Renal cortex interstitium (tissue), 11 donors: ENCODE data around the gene CAMK1D. TPM values are rescaled to one million over a fixed set of nuclear protein-coding genes. Genes with fewer than 3 reads are reported as not detected.
"Not testable (repeated sequence)": the region's sequence is repeated elsewhere in the genome, so short reads cannot be mapped to it uniquely, and the experiment has no call there.

Source experiments
- DNase-seq, 11 donors: peaks; one replicate each; pipeline ENCODE4 v3.0.0-alpha.2; 2013; ENCODE audit warnings: low read depth in 9 of 11, low spot score in 4 of 11; ENCODE audit errors: extremely low read depth in 1 of 11
- polyA plus RNA-seq, 3 donors: library from polyadenylated mRNA; unstranded; fragments of 120-200 nt; gene quantifications; one replicate each; pipeline ENCODE4 v1.2.1, GENCODE V29; 2013; ENCODE audit not compliant: insufficient read length in 3 of 3

CAMK1D gene
- polyA plus RNA-seq, 3 donors = 10.5 to 13.0 (median 10.8) TPM

DNA sequence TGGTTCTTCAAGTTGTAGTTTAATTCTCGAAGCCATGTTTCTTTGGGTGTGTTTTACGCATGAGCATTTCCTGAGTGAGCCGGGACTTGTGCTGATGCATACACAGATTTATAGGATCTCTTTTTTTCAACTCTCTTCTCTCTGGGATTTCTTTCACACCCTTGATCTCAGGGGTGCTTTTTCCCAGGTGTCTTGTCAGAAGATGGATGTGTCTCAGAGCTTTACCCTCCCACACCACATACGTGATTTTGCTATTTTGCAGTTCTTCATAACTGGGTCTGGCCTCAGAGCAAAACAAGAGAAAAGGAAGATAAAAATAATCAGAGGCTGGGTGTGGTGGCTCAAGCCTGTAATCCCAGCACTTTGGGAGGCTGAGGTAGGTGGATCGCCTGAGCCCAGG, 177.0 kb downstream of the CAMK1D start:
- no peak for DNase-seq

- DNase-seq = no peak
These were observed 180.6 kb downstream of the CAMK1D start for GRCh38 chr10:12529976-12530375.

- DNase-seq = no peak
These were observed 182.2 kb downstream of the CAMK1D start for GRCh38 chr10:12531305-12532220.

- DNase-seq = no peak
These were observed 183.8 kb downstream of the CAMK1D start for GRCh38 chr10:12533151-12533550.

GRCh38 chr10:12533723-12534122, 184.4 kb downstream of the CAMK1D start:
- DNase-seq = no peak

DNA sequence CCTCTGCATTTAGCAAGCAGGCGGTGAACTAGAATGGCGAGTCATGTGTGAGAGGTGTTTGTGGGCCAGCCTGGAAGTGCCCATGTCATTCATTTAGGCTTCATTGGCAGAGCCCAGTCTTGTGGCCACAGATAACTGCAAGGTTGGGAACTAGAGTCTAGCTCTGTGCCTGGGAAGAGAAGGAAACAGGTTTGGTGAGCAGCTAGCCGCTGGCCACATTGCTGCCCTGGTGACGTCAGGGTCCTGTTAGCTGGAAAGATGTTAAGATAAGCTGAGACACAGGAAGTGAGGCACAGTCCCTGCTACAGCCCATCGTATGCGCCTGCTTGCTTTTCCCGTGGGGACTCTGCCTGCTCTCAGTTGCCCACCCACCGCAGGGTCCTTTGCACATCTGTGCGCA, 185.5 kb downstream of the CAMK1D start:
- DNase-seq = no peak

DNA sequence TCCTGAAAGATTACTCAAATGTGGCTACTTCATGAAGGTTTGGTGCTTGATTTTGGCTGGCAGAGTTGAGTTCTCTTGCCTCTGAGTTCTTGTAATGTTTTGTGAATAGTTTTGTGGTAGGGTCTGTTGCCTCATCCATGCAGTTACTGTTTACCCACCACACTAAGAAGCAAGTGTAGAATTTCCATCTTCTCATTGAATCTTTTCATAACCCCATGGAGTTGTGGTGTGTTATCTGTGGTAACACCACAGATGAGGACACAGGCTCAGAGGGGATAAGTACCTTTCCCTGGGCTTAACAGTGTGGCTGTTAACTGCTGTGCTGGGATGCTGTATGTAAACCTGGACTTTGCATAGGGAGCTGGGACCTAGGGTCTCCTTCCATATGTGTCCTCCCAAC, 186.3 kb downstream of the CAMK1D start:
- DNase-seq = no peak

DNA sequence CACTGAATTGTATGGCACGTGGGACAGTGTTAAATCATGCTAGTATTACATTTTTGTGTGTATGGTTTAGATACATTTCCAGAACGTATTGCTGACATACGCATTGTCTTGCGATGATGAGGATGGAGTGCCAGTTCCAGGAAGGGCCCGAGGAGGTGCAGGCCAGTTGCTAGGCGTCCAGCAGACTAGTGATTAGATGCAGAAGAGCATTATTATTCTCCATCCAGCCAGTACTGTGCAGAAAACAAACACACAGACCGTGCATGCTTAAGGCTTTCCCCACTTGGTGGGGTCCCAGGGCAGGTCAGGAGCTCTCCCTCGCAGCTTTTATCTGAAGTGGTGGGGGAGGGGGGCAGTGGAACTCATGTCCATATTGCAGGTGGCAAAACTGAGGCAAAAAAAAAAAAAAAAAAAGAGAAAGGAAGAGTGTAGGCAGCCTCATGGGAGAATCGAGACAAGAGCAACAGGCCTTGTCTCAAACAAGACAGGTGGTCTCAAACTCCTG, 189.2 kb downstream of the CAMK1D start:
- DNase-seq = no peak

DNA sequence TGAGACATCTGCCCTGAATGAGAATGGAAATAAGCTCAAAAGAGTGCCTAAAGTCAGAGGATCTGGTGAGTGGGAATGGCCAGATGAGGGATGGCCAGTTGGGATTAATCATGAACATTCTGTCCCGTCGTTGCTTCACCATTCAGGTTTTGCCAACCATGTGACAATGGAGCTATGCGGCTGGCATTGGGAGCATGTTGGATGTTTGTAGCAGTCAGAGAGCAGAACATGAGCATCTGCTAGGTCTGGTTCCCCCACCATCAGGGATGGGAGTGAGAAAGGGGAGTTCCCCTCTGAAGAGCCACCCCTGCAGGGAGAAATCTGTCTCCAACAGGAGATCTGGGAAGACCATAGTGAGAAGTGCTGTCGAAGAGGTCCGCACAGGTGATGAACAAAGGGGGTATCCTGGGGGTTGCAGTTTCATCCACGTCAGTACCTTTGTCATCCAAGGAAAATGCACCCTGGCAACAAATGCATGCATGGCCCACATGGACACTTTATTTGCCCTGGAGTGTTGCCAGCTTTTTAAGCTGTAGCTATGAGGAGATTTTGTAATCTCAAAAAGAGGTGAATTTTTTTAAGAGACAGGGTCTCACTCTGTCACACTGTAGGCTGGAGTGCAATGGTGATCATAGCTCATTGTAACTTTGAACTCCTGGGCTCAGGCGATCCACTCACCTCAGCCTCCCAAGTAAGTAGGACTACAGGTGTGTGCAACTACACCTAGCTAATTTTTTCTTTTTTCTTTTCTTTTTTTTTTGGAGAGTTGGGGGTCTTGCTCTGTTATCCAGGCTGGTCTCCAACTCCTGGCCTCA, 190.2 kb downstream of the CAMK1D start:
- DNase-seq = no peak

GRCh38 chr10:12540341-12540781, 191.0 kb downstream of the CAMK1D start:
- peak in 1 of 11 donors; percentile 11 for DNase-seq

- no peak for DNase-seq
These were observed 192.2 kb downstream of the CAMK1D start for GRCh38 chr10:12541446-12542067.

- DNase-seq = no peak
These were observed 192.9 kb downstream of the CAMK1D start for GRCh38 chr10:12542133-12542670.

GRCh38 chr10:12543589-12543988, 194.2 kb downstream of the CAMK1D start:
- DNase-seq = no peak

DNA sequence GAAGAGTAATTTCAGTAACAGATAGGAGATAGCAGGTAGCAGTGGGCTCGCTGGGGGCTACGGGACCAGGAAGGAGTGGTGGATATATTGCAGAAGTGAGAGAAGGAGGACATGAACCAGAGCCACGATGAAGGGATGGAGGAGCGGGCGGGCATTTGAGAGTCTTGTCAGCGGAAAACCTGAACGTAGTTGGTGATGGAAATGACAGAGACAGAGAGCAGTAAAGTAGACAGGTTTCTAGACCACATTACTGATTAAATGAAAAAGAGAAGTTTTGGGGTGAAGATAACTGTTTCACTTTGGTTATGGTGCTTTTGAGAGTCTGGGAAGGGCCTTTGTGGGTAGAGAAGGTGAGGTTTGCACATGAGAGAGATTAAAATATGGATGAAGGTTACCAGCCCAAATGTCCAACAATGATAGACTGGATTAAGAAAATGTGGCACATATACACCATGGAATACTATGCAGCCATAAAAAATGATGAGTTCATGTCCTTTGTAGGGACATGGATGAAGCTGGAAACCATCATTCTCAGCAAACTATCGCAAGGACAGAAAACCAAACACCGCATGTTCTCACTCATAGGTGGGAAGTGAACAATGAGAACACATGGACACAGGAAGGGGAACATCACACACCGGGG, 196.9 kb downstream of the CAMK1D start:
- not testable (repeated sequence) for DNase-seq

GRCh38 chr10:12547301-12547771, 198.0 kb downstream of the CAMK1D start:
- DNase-seq = no peak

DNA sequence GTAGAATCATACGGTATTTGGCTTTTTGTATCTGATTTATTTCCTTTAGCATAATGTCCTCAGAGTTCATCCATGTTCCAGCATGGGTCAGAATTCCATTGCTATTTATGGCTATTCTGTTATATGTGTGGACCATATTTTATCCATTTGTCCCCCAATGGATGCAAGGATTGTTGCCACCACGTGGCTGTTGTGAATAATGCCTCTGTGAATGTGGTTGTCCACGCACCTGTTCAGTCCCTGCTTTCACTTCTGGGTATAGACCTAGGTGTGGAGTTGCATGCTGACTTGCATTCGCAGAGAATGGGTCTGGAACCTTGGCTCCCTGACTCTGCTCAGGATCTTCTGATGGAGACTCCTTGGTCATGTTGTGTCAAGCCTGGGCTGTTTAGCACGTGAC, 199.9 kb downstream of the CAMK1D start:
- no peak for DNase-seq

DNA sequence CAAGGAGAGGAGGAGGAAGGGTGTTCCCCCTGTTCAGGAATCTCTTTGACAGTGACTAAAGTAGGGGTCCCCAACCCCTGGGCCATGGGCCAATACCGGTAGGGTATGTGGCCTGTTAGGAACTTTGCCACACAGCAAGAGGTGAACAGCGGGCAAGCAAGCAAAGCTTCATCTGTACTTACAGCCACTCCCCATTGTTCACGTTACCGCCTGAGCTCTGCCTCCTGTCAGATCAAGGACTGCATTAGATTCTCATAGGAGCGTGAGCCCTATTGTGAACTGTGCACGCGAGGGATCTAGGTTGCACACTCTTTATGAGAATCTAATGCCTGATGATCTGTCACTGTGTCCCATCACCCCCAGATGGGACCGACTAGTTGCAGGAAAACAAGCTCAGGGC, 201.6 kb downstream of the CAMK1D start:
- DNase-seq = no peak

DNA sequence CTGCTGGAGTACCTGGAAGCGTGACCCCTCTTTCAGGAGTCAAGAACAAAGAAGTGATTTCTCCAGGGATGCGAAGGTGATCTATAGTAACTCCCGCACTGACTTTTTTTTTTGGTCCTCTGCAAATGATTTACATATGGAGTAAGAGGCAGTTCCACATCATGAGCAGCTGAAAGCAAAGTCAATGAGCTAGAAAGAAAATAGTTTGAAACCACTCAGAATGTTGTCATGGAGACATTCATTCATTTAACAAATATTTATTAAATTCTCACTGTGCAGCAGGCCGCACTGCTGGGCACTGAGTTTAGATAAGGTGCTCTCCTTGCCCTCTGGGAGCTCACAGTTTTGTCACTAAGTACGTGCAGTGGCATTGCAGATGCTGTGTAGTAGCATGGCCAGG, 206.7 kb downstream of the CAMK1D start:
- DNase-seq = peak in 5 of 11 donors; percentile 38 to 77 (median 70)
